ENCODE data around the gene STUM.

DNA sequence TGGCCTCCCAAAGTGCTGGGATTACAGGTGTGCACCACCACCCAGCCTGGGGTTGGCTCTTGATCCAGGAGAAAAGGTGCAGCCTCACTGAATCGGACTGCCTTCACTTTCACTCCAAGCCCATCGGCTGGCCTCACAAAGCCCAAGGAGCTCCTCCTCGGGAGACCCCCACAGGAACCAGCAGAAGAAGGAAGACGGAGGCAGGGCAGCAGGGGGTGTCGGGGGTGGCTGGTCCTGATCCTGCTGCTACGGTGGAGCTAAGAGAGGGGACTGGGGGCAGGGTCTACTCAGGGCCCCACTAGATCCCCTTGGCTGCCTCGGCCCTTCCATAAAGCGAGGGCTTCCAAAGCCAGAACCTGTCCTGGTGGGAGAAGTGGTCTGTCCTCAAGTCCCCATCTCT is 93.9 kb downstream of the STUM start:
- no peak for TF ChIP-seq POLR2A (IDR thresholded peaks at IDR 0.05)
- TF ChIP-seq, protein P1, sequence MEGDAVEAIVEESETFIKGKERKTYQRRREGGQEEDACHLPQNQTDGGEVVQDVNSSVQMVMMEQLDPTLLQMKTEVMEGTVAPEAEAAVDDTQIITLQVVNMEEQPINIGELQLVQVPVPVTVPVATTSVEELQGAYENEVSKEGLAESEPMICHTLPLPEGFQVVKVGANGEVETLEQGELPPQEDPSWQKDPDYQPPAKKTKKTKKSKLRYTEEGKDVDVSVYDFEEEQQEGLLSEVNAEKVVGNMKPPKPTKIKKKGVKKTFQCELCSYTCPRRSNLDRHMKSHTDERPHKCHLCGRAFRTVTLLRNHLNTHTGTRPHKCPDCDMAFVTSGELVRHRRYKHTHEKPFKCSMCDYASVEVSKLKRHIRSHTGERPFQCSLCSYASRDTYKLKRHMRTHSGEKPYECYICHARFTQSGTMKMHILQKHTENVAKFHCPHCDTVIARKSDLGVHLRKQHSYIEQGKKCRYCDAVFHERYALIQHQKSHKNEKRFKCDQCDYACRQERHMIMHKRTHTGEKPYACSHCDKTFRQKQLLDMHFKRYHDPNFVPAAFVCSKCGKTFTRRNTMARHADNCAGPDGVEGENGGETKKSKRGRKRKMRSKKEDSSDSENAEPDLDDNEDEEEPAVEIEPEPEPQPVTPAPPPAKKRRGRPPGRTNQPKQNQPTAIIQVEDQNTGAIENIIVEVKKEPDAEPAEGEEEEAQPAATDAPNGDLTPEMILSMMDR (IDR thresholded peaks at IDR 0.05): no peak
